MM.1S (cell line): ENCODE results near the gene U2AF1L4.

Source experiments
- CTCF ChIP-seq: fragments of 300-600 bp; sonication (generic); IDR thresholded peaks from 2 replicates; pipeline ENCODE4 v1.5.1; 2016; ENCODE audit warnings: antibody characterized with exemption, low read length, mixed read lengths
- EZH2 ChIP-seq: fragments of 300-600 bp; sonication (generic); optimal IDR thresholded peaks from 2 replicates; pipeline ENCODE3; 2017; ENCODE audit warnings: low read depth, mild to moderate bottlenecking, antibody characterized with exemption, low read length, mixed read lengths
- EZH2phosphoT487 ChIP-seq: fragments of 300-600 bp; sonication (generic); IDR thresholded peaks from 2 replicates; pipeline ENCODE4 v1.6.1; 2018; ENCODE audit warnings: antibody characterized with exemption, low read length

- TF ChIP-seq CTCF (no peak), EZH2 (no peak), EZH2phosphoT487 (no peak)
Measured at GRCh38 chr19:35792312-35792711, 47.1 kb upstream of the U2AF1L4 start.
